GM18867 (cell line): Measurements from ENCODE around the gene ENTPD2.

Source experiments
- ATAC-seq: cut with Tn5 transposase; IDR thresholded peaks from one replicate; pipeline ENCODE4 v1.9.1; 2021; ENCODE audit warnings: mild to moderate bottlenecking, moderate library complexity; ENCODE audit not compliant: unreplicated experiment

The ENTPD2 gene

DNA sequence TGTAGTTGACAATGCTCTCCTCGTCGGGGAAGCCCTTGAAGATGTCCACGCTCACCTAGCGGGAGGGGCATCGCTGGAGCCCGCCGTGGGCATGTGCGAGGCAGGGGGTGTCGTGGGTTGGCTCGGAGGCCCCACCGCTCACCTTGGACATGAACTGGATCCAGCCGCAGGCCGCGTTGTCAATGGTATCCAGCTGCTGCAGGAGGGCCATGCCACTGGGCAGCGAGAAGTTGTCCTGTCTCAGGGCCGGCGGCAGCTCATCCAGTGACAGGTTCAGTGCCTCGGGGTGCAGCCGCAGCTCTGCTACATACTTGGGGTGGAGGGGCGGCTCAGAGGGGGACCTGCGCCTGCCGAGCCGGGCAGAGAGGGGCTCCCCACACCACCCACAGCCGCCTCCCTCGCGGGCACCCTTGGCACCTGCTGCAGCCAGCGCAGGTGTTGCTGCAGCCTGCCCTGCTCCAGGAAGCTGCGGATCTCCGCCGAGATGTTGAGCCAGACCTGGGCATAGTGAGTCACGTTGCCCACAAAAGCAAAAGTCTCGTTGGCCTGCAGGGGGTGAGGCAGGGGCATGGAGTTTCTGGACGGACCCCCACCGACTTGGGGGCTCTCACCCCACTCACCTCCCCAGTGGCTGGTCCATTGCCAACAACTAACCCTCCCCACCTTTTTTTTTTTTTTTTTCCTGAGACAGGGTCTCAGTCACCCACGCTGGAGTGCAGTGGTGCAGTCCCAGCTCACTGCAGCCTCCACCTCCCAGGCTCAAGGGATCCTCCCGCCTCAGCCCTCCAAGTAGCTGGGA lies 34.9 kb downstream of the ENTPD2 start:
- no peak for ATAC-seq

DNA sequence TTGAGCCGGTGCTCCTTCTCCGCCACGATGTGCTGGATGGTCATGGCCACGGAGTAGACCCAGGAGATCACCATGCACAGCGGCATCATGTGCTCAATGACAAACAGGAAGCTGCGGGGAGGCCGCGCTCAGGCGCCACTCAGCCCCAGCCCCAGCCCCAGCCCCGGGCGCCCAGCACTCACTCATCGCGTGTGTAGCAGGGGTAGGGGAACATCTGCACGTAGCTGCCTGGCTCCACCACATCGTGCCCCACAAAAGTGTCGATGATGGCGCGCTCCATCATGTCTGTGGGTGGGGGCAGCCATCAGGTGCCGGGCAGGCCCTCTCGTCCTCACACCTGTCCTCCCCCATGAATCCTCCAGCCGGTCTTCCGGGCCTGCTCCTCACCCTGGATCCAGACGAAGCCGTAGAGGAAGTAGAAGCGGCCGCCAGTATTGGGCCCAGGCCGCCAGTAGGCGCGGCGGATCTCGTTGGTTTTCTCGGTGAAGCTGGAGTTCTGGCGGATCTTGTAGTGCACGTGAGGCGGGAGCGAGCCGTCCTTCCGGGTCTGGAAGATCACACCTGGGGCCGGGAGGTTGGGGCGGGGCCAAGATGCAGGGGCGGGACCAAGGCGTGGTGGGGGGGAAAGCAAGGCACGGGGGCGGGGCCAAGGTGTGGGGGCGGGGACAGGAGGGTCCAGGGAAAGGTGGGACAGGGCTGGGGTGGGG lies 35.9 kb downstream of the ENTPD2 start:
- ATAC-seq, result no peak

DNA sequence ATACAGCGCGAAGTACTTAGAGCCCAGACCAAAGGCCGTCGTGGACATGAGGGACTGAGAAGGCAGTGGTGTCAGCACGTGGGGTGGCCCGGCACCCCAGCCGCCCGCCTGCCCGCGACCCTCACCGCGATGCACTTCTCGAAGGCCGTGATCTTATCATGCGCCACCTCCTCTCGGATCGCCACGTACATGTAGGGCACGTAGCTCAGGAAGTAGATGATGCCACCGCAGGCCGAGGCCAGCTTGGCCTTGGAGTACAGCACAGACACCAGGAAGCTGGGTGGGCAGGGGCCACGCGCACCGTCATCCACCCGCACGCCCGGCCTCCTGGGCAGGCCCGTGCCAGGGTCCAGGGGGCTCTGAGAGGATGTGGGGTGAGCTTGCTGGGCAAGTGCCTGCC lies 36.8 kb downstream of the ENTPD2 start:
- ATAC-seq, result no peak

DNA sequence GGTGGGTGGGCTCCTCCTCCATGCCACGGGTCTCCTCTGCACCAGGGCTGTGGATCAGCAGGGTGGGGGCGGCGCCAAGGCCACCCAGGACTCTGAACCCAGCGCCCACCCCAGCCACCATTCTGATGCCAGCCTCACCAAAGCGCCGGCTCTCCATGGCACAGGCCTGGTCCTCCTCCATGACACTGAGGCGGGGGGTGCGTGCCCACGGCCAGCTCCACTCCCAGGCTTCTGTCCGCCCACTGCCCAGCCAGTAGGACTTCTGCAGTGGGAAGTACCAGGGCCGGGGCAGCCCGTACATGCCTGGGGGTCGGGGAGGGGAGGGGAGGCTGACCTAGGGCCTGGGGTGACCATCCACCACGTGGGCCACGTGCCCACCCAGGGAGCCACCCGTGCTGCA lies 37.4 kb downstream of the ENTPD2 start:
- no peak for ATAC-seq

DNA sequence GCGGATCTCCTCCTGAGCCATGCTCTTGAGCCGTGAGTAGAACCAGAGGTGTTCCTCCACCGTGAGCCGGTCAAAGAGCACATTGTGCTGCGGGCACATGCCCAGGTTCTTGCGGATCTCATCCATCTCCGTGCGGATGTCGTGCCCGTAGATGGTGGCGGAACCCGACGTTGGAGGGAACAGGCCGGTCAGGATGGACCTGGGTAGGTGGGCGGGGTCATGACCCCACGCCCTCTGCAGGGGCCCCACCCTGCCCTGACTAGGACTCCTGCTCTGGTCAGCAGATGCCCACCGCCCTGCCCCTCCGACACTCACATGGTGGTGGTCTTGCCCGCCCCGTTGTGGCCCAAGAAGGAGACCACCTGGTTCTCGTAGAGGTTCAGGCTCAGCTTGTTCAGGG lies 37.9 kb downstream of the ENTPD2 start:
- ATAC-seq, result no peak

DNA sequence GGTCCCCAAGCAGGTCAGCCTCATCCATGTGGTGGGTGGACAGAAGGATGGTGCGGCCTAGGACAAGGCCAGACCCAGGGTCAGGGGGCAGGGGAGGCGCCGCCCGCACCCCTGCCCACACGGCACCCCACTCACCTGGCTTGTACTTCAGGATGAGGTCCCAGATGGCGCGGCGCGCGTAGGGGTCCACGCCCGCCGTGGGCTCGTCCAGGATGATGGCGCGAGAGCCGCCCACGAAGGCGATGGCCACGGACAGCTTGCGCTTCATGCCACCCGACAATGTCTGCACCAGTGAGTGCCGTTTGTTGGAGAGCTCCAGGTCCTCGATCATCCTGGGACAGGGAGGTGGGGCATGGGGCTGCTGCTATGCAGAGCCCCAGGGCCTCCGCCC lies 38.3 kb downstream of the ENTPD2 start:
- ATAC-seq, result no peak

DNA sequence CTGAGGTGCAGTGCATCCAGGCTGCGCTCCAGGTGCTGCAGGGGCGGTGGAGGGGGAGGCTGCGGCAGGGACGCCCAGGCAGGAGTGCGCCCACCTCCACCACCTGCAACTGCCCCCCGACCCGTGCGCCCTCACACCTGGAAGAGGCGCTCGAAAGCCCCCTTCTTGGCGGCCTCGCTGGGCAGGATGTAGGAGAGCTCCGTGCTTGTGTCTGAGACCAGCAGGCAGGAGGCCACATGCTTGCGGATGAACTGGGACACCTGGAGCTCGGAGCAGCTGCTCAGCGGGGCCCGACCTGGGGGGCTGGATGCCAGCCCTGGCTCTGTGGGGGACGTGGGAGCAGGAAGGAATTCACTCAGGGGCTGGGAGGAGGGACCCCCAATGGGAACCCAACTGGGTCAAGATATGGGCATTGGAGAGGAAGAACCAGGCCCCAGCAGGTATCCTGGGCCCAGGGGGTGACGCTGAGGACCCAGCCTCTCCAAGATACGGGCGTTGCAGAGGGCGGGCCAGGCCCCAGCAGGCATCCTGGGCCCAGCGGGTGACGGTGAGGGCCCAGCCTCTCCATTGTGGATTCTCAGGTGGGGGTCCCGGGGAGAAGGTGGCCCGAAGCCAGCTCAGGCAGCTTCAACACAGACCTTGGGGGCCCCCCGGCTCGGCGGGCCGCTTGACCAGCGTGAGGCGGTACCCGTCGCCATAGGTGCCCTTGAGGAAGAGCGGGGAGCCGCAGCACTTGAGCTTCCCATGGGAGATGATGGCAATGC lies 38.9 kb downstream of the ENTPD2 start:
- ATAC-seq, result no peak

DNA sequence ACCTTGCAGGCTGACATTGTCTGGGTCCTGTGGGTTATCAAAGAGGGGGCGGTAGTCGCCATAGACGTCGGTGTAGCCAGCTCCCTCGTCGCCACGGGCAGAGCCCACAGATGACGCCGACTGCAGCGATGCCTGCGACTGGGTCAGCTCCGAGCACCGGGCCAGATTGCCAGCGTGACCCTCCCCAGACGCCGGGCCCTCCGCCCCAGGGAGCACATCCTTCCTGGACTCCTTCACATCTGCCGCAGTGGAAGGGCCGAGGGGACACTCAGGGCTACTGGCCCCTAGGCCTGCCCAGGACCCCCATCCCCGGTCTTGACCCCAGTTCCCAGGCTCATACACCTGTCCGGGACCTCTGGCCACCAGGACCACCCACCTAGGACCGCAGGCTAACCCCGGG lies 39.7 kb downstream of the ENTPD2 start:
- ATAC-seq, result no peak

DNA sequence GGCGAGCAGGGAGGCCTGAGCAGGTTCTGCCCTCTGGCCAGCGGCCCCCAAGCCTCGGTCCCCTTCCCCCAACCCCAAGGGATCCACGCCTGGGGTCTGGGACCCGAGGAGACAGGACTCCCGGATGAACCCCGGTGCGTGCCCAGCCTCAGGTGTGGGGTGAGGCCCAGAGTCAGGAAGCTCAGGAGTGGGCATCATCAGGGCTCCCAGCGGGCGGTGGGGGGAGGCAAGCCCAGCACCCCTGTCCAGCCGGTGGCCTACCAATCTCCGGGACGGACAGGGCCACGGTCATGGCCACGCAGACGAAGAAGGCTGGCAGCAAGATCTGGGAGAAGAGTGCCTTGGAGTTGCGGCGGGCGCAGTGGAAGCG lies 40.3 kb downstream of the ENTPD2 start:
- ATAC-seq, result no peak

DNA sequence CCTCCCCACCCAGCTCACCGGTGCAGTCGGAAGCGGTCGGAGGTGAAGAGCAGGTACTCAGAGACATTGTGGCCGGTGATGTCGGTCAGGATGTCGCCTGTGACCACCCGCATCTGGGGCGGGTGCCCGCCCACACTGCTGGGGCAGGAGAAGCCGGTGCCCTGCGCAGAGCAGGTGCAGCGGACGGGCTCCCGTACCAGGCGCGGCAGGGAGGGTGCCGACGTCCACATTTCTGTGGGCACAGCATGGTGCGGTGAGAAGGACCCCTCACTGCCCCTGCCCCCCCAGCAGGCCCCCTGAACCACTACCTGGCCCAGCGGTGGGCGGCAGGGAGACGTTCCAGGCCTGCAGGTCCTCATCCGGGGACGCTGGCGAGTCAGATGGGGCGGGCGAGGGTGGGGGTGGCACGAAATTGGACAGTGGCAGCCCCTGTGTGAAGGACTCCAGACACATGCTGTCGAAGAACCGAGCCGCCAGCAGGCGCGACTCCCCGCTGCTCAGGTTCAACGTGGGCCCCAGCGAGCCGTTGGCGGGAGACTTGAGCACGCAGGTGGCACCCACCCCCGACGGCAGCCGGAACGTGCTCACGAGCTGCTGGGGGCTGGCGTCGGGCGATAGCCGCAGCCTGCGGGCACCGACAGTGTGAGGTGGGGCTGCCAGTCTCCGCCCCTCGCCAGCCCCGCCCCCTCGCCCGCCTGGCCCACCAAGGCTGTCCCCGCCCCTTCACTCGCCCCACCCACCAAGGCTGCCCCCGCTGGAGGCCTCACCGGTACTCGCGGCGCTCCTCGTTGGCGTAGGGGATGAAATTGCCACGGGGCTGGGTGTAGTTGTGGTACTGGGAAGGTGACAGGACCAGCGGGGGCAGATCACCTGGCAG lies 40.9 kb downstream of the ENTPD2 start:
- no peak for ATAC-seq

DNA sequence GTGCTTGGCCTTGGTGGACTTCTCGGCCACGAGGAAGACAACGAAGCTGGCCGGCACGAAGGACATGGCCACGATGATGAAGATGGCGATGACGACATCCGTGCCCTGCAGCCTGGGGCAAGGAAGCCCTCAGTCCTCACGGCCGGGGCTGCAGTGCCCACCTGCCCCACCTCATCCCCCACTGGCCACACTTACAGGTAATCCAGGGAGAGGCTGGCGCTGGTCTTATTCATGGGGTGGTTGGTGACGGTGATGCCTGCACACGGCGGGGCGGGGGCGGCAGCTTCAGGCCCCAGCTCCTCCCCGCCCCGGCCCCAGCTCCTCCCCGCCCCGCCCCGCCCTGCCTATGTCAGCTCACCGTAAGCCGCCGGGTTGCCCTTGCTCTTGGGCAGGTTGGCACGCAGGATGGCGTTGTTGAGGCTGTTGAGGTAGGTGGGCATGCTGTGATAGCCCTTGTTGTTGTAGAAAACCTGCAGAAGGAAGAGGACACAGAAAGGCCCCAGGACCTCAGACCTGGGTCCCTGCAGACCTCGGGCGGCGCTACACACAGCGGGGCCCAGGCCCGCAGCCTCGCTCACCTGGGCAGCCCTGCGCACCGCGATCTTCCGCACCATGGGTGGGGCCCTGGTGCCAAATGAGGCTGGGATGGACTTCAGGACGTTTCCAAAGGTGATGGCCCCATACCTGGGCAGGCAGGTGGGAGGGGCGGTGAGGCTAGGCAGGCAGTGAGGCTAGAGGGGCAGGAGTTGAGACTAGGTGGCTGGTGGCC lies 41.8 kb downstream of the ENTPD2 start:
- ATAC-seq, result no peak

DNA sequence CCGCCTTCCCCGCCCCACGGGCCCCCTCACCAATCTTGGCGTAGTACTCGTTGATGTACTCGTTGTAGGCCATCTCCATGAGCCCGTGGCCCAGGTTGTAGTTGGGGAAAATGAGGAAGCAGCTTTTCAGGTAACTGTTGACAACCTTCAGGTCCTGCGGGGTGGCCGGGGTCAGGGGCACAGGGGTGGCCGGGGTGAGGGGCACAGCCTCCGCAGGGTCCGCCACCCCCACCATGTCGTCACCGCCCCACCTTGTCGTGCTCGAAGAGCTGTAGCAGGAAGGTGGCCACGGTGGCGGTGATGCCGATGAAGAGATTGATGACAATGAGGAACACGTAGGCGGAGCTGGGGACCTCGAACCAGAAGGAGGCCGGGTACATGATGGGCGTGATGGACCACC lies 42.7 kb downstream of the ENTPD2 start:
- no peak for ATAC-seq

DNA sequence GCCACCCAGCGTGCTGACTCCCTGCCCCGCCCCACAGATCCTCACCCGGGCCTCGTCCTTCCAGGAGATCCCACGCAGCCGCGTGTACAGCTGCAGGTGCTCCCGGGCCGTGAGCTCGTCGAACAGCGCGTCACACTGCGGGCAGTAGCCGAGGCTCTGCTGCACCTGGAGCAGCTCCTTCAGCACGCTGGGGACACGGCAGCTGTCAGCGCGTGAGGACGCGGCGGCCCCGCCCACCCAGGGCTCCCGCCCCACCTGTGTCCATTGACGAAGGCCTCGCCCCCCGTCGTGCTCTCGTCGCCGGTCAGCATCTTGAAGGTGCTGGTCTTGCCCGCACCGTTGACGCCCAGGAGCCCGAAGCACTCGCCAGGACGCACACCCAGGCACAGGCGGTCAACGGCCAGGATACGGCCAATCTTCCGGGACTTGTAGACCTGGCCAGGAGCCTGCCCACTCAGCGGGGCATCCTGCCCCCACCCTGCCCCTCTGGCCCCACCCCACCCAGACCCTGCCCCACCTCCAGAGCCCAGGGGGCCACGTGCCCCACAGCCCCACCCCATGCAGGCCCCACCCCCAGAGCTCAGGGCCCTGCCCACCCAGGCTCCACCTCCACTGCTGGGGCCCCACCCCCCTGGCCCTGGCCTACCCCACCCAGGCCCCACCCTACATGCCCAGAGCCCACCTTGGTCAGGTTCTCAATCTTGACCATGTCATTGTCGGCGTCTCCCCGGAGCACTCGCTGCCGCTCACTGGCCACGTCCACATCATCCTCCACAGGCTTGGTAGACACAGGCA lies 43.7 kb downstream of the ENTPD2 start:
- ATAC-seq, result no peak

DNA sequence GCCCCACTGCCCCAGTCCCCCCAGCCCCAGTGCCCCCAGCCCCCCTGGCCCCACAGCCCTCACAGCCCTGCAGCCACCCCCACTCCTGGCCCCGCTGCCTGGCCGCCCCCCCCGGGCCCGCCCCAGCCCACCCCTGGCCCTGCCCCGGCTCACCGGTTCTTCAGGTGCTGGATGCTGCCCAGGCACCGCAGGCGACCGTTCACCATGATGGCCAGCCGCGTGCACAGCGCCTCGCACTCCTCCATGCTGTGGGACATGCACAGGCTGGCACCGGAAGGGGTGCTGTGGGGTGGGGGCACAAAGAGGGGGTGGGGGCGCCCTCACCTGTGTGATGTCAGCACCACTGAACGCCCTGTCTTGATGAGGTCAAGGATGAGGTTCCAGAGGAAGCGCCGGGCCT lies 44.6 kb downstream of the ENTPD2 start:
- ATAC-seq, result no peak

DNA sequence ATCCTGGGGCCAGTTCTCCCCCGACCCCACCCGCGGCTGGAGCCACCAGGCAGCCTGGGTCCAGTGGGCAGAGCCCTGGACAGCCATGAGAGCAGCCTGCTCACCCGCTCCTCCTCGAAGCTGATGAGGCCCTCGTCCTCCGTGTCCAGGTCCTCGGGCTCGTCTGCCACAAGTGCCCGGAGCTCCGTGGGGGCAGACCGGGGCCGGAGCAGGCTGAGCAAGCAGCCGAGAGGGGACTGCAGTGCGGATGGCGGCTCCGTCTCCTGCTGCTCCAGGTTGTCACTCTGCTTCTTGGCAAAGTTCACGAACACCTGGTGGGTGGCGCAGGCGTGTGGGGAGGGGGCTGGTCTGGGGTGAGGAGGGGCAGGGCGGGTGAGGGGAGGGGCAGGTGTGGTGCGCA lies 45.5 kb downstream of the ENTPD2 start:
- no peak for ATAC-seq

DNA sequence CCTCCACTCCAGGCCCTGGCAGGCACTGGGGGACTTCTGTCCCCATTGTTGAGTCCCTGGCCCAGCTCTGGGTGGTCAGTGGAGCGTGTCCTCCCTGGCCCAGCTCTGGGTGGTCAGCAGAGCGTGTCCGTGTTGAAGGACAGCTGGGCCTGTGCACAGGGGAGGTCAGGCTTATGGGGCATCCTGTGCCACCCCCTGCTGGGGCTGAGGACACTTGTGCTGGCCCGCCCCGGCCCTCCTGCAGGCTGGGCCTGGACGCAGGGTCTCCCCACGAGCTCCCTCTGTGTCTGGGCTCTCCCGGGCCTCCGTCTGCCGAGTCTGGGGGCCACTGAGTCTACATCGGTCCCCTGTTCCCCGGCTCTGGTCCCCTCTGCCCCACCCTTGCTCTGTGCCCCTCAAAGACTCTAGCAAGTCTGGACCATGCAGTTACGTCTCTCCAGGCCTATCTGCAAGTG lies 46.0 kb downstream of the ENTPD2 start:
- no peak for ATAC-seq

DNA sequence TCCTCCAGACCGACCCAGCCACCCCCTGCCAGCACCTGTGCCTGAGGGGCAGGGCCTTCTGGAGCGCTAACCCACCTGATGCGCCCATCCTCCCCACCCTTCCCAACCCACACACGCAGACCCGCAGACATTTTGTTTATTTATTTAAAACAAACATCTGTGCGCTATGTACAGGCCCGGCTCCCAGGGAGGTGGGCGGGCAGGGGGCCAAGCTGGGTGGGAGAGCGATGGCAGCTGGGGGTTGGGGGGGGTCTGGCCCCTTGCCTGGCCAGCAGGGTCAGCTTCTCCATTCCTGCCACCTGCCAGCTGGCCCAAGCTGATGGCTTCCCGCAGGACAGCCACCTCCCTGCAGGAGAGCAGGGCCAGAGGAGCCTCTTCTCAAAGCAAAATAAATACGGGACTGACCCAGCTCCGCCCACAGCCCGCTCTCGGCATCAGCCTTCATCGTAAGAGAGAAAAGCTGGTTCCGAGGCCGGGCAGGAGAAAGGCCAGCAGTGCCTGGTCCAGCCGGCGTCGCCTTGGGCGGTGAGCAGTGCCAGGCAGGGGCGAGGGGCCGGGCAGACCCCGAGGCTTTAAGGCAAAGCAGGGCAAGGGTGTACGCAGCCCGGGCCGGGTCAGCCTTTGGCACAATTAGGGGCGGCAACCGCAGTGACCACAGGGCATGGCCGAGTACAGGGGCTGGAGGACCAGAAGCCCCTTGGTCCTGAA lies 46.6 kb downstream of the ENTPD2 start:
- no peak for ATAC-seq

DNA sequence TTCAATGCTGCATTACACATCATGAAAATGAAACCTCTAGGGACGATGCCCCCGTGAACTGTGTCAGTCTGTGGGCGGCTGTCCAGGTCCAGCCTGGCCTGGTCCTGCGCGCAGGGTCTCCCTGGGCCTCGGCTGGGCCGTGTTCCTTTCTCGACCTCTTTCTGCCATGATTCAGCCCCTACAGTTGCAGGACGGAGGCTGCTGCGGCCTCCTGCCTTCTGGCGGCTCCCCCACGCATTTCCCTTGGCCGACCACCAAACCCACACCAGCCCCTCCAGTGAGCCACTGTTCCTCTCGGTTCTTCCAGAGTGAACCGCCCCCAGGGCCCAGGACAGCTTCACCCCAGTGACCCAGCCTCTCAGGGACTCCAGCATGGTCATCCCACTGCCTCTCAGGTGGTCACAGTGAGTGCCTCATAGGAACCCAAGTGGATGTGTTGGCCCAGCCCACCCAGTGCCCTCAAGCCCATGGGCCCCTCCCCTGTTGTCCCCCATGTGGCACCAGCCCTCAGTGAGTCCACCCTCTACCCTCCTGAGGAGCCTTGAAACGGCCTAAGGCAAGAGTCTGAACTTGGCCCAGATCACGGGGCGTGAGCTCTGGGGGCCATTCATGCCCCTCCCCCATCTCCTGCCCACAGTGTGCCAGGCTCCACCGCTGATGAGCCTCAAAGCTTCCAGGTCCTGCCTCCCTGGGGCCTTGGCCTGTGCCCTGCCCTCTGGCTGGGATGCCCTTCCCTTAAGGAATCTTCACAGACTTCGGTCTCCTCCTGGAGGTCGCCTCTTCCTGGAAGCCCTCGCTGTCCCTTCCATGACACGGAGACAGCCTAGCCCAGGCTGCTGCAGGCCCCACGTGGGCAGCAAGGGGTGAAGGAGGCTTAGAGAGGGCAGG lies 47.5 kb downstream of the ENTPD2 start:
- no peak for ATAC-seq
